GM13977 (cell line): Measurements from ENCODE around the gene RANBP17.

Source experiments
- DNase-seq: peaks from one replicate; pipeline ENCODE4 v3.0.0; 2012; ENCODE audit warnings: low spot score
- in situ Hi-C: fragments of 300-500 bp; cut with MboI; formaldehyde crosslinking; loops from one replicate; pipeline ENCODE4 v1.12.0; 2022; ENCODE audit warnings: low sequenced_read_pairs, low pct_unique_long_range_greater_than_20kb, mixed read lengths, inconsistent platforms; ENCODE audit not compliant: unreplicated experiment
- TF ChIP-seq, protein P1 (sequence below): IDR thresholded peaks from 2 replicates; pipeline ENCODE4 v1.5.1; 2012; ENCODE audit warnings: mild to moderate bottlenecking, control low read depth; ENCODE audit not compliant: insufficient read depth; ENCODE audit errors: extremely low read depth, missing control alignments

Gene RANBP17

GRCh38 chr5:170986598-170986997 is 124.8 kb downstream of the RANBP17 start:
- TF ChIP-seq, protein P1, sequence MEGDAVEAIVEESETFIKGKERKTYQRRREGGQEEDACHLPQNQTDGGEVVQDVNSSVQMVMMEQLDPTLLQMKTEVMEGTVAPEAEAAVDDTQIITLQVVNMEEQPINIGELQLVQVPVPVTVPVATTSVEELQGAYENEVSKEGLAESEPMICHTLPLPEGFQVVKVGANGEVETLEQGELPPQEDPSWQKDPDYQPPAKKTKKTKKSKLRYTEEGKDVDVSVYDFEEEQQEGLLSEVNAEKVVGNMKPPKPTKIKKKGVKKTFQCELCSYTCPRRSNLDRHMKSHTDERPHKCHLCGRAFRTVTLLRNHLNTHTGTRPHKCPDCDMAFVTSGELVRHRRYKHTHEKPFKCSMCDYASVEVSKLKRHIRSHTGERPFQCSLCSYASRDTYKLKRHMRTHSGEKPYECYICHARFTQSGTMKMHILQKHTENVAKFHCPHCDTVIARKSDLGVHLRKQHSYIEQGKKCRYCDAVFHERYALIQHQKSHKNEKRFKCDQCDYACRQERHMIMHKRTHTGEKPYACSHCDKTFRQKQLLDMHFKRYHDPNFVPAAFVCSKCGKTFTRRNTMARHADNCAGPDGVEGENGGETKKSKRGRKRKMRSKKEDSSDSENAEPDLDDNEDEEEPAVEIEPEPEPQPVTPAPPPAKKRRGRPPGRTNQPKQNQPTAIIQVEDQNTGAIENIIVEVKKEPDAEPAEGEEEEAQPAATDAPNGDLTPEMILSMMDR, result peak; percentile 2
- in situ Hi-C loops, result no loop called here
- no peak for DNase-seq

DNA sequence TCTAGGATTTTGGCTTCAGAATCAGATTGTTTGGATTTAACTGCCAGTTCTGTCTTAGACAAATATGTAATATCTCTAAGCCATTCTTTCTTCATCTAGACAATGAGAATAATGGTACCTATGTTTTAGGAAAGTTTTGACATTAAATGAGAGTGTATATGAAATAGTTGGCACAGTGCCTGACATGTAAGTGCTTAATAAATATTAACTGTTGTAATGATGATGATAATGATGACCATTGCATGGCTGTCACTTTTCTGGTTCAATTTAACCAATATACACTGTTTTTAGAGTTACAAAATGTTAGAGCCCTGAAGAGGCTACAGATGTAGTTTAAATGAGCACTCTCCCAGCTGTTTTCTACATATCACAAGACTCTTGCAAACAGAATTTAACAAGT is 131.7 kb downstream of the RANBP17 start:
- TF ChIP-seq, protein P1, result no peak
- in situ Hi-C loops, result no loop called here
- DNase-seq, result no peak

DNA sequence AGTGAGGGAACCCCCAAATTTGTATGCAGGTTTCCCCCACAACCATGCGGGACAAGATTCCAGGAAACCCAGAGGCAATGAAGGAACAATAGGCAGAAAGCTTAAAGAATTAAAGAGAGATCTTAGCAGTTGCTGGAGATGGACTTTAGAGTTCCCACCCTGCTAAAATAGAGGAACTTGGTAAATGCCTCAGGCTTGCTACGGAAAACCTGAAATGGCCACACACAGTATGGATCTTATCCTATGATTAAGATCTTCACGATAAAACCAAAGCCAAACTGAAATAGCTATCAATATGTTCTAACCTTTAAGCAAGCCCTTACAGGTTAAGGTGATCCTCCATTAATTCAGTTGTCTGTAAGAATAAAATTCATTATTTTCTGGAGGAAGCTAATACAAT is 148.3 kb downstream of the RANBP17 start:
- in situ Hi-C loops, result no loop called here
- TF ChIP-seq, protein P1, result no peak
- DNase-seq, result no peak

DNA sequence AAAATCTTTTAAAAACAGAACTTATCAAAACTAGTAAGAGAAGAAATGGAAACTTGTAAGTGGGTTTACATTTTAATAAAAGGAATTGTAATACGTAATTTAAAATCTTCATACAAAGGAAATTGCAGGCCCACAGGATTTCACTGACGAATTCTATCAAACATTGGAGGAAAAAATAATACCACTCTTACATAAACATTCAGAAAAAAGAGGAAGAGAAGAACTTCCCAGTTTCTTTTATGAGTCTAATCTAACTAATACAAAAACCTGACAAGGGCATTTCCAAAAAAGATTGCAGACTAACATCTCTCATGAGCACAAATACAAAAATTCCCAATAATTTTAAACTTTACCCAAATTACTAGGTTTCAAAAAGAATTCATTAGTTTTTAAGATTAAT is 149.0 kb downstream of the RANBP17 start:
- no peak for DNase-seq
- TF ChIP-seq, protein P1, result no peak
- in situ Hi-C loops, result no loop called here

DNA sequence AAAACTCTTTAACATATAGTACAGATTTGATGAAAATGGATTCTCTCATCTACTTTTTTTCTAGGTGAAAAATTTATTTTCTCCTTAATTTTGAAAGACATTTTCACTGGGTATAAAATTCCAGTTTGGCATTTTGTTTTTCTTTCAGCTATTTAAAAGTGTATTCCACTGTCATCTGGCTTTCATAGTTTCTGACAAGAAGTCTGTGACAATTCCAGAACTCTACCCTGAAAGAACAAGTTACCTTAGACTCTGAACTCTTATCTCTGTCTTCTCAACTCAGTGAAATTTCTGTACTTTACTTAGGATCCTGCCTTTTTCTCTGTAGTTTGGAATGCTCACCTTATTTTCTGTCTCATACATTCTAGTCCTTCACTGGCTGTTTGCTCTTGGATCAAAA is 161.7 kb downstream of the RANBP17 start:
- TF ChIP-seq, protein P1, result no peak
- in situ Hi-C loops, result no loop called here
- no peak for DNase-seq

- TF ChIP-seq, protein P1, result no peak
- in situ Hi-C loops, result no loop called here
- DNase-seq, result no peak
Observed at GRCh38 chr5:171024084-171024483, 162.3 kb downstream of the RANBP17 start.

GRCh38 chr5:171029401-171029800 is 167.6 kb downstream of the RANBP17 start:
- in situ Hi-C loops, result no loop called here
- DNase-seq, result no peak
- TF ChIP-seq, protein P1, result no peak
